AG10803 (cell line): ENCODE data around the gene MMS22L.

Source experiments
- DNase-seq: peaks from one replicate; pipeline ENCODE4 v3.0.0; 2010; ENCODE audit warnings: low read depth
- H3K4me3 ChIP-seq: 2 replicates; pipeline ENCODE4 v1.5.1; 2011; ENCODE audit warnings: mild to moderate bottlenecking, low read length, control low read depth
- CTCF ChIP-seq: conservative IDR thresholded peaks from 2 replicates; pipeline ENCODE4 v1.5.1; 2011; ENCODE audit warnings: mild to moderate bottlenecking, low read length, control low read depth, inconsistent platforms

The MMS22L gene

GRCh38 chr6:97133067-97133466 is 149.9 kb downstream of the MMS22L start:
- TF ChIP-seq CTCF, result no peak
- no peak overlapping the region for H3K4me3 ChIP-seq
- DNase-seq, result no peak

GRCh38 chr6:97129106-97129505 is 153.9 kb downstream of the MMS22L start:
- H3K4me3 ChIP-seq, result no peak overlapping the region
- TF ChIP-seq CTCF, result no peak
- no peak for DNase-seq

- no peak overlapping the region for H3K4me3 ChIP-seq
- no peak for TF ChIP-seq CTCF
- DNase-seq, result no peak
Measured at GRCh38 chr6:97128507-97128906, 154.5 kb downstream of the MMS22L start.

GRCh38 chr6:97123652-97124051 is 159.4 kb downstream of the MMS22L start:
- DNase-seq, result no peak
- H3K4me3 ChIP-seq, result no peak overlapping the region
- TF ChIP-seq CTCF, result no peak

GRCh38 chr6:97123112-97123511 is 159.9 kb downstream of the MMS22L start:
- no peak for DNase-seq

GRCh38 chr6:97120511-97120910 is 162.5 kb downstream of the MMS22L start:
- H3K4me3 ChIP-seq, result no peak overlapping the region
- TF ChIP-seq CTCF, result no peak
- DNase-seq, result no peak

More at GRCh38 chr6:97123112-97123511, 159.9 kb downstream of the MMS22L start:
- TF ChIP-seq CTCF, result no peak
- H3K4me3 ChIP-seq, result no peak overlapping the region

GRCh38 chr6:97114645-97115044 is 168.4 kb downstream of the MMS22L start:
- no peak overlapping the region for H3K4me3 ChIP-seq
- DNase-seq, result no peak
- no peak for TF ChIP-seq CTCF
